A549 treated with Mapracorat at 1 μM for 4 hours (cell line): ENCODE results near the gene ALDH3B1. TPM values are rescaled to one million over a fixed set of nuclear protein-coding genes. Genes with fewer than 3 reads are reported as not detected.

Experiments
- total RNA-seq: library from RNA; stranded (reverse); fragments of 200-300 nt; extraction: Qiagen RNA extraction; gene quantifications from 5 replicates; pipeline ENCODE4 v1.2.3, GENCODE V29; 2022

Gene ALDH3B1, protein sequence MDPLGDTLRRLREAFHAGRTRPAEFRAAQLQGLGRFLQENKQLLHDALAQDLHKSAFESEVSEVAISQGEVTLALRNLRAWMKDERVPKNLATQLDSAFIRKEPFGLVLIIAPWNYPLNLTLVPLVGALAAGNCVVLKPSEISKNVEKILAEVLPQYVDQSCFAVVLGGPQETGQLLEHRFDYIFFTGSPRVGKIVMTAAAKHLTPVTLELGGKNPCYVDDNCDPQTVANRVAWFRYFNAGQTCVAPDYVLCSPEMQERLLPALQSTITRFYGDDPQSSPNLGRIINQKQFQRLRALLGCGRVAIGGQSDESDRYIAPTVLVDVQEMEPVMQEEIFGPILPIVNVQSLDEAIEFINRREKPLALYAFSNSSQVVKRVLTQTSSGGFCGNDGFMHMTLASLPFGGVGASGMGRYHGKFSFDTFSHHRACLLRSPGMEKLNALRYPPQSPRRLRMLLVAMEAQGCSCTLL
- total RNA-seq: 119 to 141 TPM (median 133 TPM) in 5 replicates

DNA sequence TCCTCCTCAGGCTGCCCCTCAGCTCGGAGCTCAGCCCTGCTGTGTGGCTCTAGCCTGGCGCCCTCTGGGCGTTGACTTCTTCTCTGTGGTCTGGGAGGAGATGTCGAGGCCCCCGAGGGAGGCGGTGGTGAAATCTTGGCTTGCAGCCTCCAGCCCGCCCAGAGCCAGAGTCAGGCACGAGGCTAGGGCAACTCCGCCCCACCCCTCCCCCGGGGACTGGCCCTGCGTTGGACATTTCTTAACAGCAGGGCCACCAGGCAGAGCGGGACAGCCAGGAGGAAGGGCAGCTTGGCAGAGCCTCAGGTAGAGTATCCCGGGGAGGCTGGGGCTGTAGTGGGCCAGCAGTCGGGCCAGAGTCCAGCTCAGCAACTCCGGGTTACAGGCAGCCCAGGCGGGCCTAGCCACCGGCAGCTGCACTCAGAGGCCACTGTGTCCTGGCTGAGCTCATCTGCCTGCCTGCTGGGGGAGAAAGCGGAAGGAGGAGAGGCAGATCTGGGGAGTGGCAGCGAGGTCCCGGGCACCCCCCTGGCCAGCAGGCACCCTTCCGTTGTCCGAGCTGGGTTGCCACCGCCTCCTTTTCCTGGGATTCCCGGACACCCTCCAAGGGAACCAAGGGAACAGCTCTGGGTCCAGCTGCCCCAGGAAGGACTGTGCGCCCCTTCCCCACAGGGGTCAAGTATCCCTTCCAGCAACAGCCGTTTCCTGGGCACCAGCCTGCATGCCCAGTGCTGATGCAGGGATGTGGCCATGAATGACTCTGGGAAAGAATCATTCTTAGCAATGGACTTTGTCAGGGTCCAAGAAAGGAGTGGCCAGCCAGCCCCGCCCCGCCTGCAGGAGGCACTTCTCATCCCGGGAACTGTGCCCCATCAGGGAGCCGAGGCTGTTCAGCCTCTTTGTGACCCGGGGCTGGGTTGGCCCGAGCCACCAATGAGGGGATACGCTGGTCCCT is at the start of gene ALDH3B1:
ALDH3B1 (plus strand) TSS at position 238 of the 952 bp plus-strand sequence. CDS start 4,971 bp downstream, outside the sequence.

DNA sequence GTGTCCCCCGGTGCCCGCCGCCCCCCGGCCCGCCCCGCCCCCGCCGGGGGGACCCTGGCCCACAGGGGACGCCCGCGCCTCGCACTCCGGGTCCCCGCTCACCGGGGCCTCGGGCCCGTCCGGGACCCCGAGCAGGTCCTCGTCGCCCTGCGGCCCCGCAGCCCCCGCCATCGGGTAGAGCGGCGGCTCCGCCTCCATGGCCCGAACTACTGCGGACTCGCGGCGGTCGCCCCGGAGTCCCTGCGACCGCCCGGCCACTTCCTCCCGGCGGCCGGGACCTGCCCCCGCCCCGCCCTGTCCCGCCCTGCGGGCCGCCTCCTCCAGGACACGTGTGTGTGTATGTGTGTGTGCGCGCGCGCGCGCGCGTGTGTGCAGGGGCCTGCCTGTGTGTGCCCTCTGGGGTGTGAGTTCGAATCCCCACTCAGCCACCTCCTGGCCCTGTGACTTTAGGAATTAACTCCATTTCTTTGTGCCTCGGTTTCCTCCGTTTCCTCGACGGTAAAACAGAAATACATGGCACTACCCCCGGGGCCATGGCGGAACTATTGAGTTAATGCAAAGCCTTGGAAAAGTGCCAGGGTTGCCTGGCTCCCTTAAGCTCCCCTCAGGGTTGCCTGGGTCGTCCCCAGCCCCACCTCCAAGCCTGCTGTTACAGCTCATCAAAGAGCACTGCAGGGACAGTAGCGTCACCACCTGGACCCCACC is 6.1 kb upstream of the ALDH3B1 start, which contains the start of gene UNC93B1:
UNC93B1 (minus strand) TSS at position 252 of the 705 bp plus-strand sequence; CDS start at position 198, 54 bp downstream.

DNA sequence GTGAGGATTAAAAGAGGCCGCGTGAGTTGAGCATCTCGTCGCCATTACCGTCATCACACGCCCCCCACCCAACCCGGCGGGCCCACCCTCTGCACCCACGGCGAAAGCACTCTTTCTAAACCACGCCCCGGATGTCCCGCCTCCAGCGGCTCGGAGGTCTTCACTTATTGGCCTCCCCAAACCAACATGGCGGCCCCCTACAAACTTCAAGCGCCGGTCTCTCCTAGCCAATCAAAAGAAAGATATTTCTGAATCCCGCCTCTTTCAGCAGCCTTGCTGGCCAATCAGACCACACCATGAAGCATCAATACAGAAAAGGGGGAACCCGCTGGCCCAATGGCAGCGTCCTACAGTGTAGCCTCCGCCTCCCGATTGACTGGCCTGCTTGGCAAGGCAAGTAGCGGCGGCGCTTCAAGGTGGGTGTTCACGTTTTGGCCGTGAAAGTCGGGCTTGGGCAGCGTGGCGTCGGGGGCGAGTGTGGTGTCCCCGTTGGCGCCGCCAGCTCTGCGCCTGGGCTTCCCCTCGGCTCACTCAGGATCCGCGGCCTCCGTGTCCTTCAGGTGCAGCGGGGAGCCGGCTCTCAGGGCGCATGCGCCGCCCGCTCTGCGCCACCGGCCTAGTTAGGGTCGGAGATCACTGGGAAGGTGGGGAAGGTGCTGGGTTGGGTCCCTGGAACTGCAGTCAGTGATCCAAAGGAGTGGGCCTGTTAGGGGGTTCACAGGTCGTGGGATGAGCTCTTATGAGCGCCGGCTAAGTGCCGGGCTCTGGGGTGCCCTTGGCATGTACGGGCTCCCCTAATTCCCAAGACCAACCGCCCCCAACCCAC is 20.4 kb downstream of the ALDH3B1 start, which contains the start of gene NDUFS8:
NDUFS8 (plus strand) TSS at position 364 of the 826 bp plus-strand sequence. CDS start 1,471 bp downstream, outside the sequence.

DNA sequence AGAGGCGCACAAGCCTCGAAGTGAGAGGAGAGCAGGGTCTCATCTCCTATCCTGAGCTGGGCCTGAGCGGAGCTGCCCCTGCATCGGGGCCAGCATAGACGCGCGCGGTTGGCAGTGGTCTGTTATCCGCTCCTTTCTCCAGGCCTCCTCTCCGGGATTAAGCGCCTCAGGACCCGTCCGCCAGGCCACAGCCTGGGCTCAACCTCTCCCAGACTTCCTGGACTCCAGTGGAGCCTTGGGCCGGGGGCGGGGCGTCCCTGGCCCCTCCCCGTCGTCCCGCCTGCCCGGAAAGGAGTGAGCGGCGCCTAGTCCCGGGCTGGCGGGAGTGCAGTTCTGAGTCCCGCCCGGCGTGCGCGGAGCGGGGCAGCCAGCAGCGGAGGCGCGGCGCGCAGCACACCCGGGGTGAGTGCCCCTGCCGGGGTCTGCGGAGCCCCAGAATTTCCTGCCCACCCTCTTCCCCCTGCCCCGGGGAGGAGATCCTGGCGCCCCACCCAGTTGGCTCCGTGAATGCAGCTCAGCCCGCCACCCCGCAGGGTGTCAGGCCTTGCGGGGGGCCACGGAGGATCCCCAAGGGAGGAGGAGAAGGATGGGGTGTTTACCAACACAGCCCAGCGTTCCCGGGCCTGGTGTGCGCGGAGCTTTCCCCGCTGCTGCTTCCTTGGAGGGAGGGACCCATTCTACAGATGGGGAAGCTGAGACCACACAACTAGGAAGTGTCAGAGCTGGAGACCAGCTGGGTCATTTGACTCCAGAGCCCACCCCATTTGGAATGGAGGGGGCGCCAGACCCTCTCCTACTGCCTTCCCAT is 28.8 kb downstream of the ALDH3B1 start, which contains the start of gene TCIRG1:
TCIRG1 (plus strand) TSS at position 308 of the 808 bp plus-strand sequence. CDS start 2,247 bp downstream, outside the sequence.

Other genes with a start within 250 kb of the ALDH3B1 start
- gene UNC93B1, start 6.2 kb upstream of the ALDH3B1 start, total RNA-seq: 58.0 to 88.7 TPM (median 83.0 TPM) in 5 replicates
- 270 to 372 TPM (median 353 TPM) in 5 replicates for gene NDUFS8, start 20.4 kb downstream of the ALDH3B1 start, total RNA-seq
- 76.8 to 164 TPM (median 133 TPM) in 5 replicates for gene TCIRG1, start 28.7 kb downstream of the ALDH3B1 start, total RNA-seq
- gene CHKA, start 111.1 kb downstream of the ALDH3B1 start, total RNA-seq: 31.4 to 37.8 TPM (median 36.2 TPM) in 5 replicates
- 19.8 to 24.0 TPM (median 21.6 TPM) in 5 replicates for gene KMT5B, start 203.0 kb downstream of the ALDH3B1 start, total RNA-seq